Measurements from ENCODE around the gene IDUA.
"Not testable (repeated sequence)": the region's sequence is repeated elsewhere in the genome, so short reads cannot be mapped to it uniquely, and the experiment has no call there.

Gene IDUA

GRCh38 chr4:986879-987623 is at the start of gene IDUA:
Gene IDUA, plus strand, starts transcription at chr4:987044. Its CDS starts 41 bp downstream, at chr4:987085.
- peak within 1 kb of the TSS; percentile 67 for H3K27ac ChIP-seq
- TF ChIP-seq ZFX (IDR thresholded peaks at IDR 0.05; ENCODE audit: borderline replicate concordance) = no peak
- TF ChIP-seq CTCF (IDR thresholded peaks at IDR 0.05) = peak; percentile 66

- not testable (repeated sequence) for H3K27ac ChIP-seq
Observed at GRCh38 chr4:939508-939907, 47.3 kb upstream of the IDUA start.

GRCh38 chr4:945274-946102 is 41.4 kb upstream of the IDUA start:
- TF ChIP-seq ZFX (IDR thresholded peaks at IDR 0.05; ENCODE audit: borderline replicate concordance) (no peak), CTCF (IDR thresholded peaks at IDR 0.05) (no peak)
- H3K27ac ChIP-seq = no peak overlapping the region

GRCh38 chr4:946103-946450 is 40.8 kb upstream of the IDUA start:
- H3K27ac ChIP-seq = no peak overlapping the region
- no peak for TF ChIP-seq CTCF (IDR thresholded peaks at IDR 0.05)
- TF ChIP-seq ZFX (IDR thresholded peaks at IDR 0.05; ENCODE audit: borderline replicate concordance) = no peak

GRCh38 chr4:946517-947471 is 40.0 kb upstream of the IDUA start:
- no peak for TF ChIP-seq ZFX (IDR thresholded peaks at IDR 0.05; ENCODE audit: borderline replicate concordance)
- no peak overlapping the region for H3K27ac ChIP-seq

- TF ChIP-seq CTCF (IDR thresholded peaks at IDR 0.05) (no peak), ZFX (IDR thresholded peaks at IDR 0.05; ENCODE audit: borderline replicate concordance) (no peak)
- H3K27ac ChIP-seq = no peak overlapping the region
Observed at GRCh38 chr4:947491-947971, 39.3 kb upstream of the IDUA start.

GRCh38 chr4:948101-948935 is 38.5 kb upstream of the IDUA start:
- TF ChIP-seq ZFX (IDR thresholded peaks at IDR 0.05; ENCODE audit: borderline replicate concordance) = no peak
- TF ChIP-seq CTCF (IDR thresholded peaks at IDR 0.05) = no peak
- no peak overlapping the region for H3K27ac ChIP-seq
